SK-N-SH treated with all-trans-retinoic acid at 6 μM for 48 hours (cell line): ENCODE data around the gene PDGFD.

ENCODE experiments used
- ATAC-seq: fragments of 200-7000 bp; cut with Tn5 transposase; 3 replicates; pipeline ENCODE4 v1.9.1; 2020; ENCODE audit warnings: mild to moderate bottlenecking, moderate library complexity
- ARNTL ChIP-seq: fragments of 450-650 bp; formaldehyde crosslinking; IDR thresholded peaks from 2 replicates; pipeline ENCODE4 v1.5.0; 2020; ENCODE audit warnings: low read depth, mild to moderate bottlenecking, moderate library complexity, borderline replicate concordance
- BACH2 ChIP-seq: fragments of 250-450 bp; sonication (Bioruptor Pico); IDR thresholded peaks from 2 replicates; pipeline ENCODE4 v1.9.0; 2021; ENCODE audit warnings: mild to moderate bottlenecking, borderline replicate concordance
- GLIS3 ChIP-seq: fragments of 250-450 bp; sonication (Bioruptor Pico); IDR thresholded peaks from 2 replicates; pipeline ENCODE4 v1.5.0; 2020; ENCODE audit warnings: mild to moderate bottlenecking, moderate library complexity
- ISL1 ChIP-seq: fragments of 250-450 bp; sonication (Bioruptor Pico); IDR thresholded peaks from 2 replicates; pipeline ENCODE4 v2.1.2; 2022; ENCODE audit warnings: mild to moderate bottlenecking, moderate library complexity
- OSR1 ChIP-seq: fragments of 250-450 bp; sonication (Bioruptor Pico); IDR thresholded peaks from 2 replicates; pipeline ENCODE4 v1.8.0; 2022; ENCODE audit warnings: moderate library complexity, mild to moderate bottlenecking, inconsistent platforms
- PPARA ChIP-seq: fragments of 250-450 bp; sonication (Bioruptor Pico); IDR thresholded peaks from 2 replicates; pipeline ENCODE4 v1.5.0; 2020; ENCODE audit warnings: mild to moderate bottlenecking, borderline replicate concordance
- SNAI2 ChIP-seq: fragments of 250-450 bp; sonication (Bioruptor Pico); IDR thresholded peaks from 2 replicates; pipeline ENCODE4 v1.5.0; 2020; ENCODE audit warnings: mild to moderate bottlenecking, moderate library complexity
- TCF4 ChIP-seq: fragments of 250-450 bp; sonication (Bioruptor Pico); IDR thresholded peaks from 2 replicates; pipeline ENCODE4 v1.8.0; 2021; ENCODE audit warnings: mild to moderate bottlenecking, moderate library complexity, borderline replicate concordance
- TOX ChIP-seq: fragments of 250-450 bp; sonication (Bioruptor Pico); IDR thresholded peaks from 2 replicates; pipeline ENCODE4 v1.8.0; 2021; ENCODE audit warnings: mild to moderate bottlenecking, moderate library complexity, borderline replicate concordance
- ZC3H10 ChIP-seq: fragments of 250-450 bp; sonication (Bioruptor Pico); IDR thresholded peaks from 2 replicates; pipeline ENCODE4 v1.5.1; 2021; ENCODE audit warnings: mild to moderate bottlenecking, moderate library complexity
- ZNF565 ChIP-seq: fragments of 450-650 bp; formaldehyde crosslinking; conservative IDR thresholded peaks from 2 replicates; pipeline ENCODE4 v1.5.0; 2020; ENCODE audit warnings: low read depth, mild to moderate bottlenecking, moderate library complexity
- ZNF8 ChIP-seq: fragments of 450-650 bp; formaldehyde crosslinking; IDR thresholded peaks from 2 replicates; pipeline ENCODE4 v1.5.0; 2020; ENCODE audit warnings: mild to moderate bottlenecking, moderate library complexity
- TF ChIP-seq, protein P1 (sequence below): fragments of 250-450 bp; sonication (Bioruptor Pico); IDR thresholded peaks from 2 replicates; pipeline ENCODE4 v1.5.1; 2021; ENCODE audit warnings: mild to moderate bottlenecking, moderate library complexity
- TF ChIP-seq, protein P2 (sequence below): fragments of 250-450 bp; sonication (Bioruptor Pico); IDR thresholded peaks from 2 replicates; pipeline ENCODE4 v1.5.0; 2020; ENCODE audit warnings: mild to moderate bottlenecking, moderate library complexity
- TF ChIP-seq, protein P3 (sequence below): fragments of 250-450 bp; sonication (Bioruptor Pico); IDR thresholded peaks from 2 replicates; pipeline ENCODE4 v1.5.1; 2020; ENCODE audit warnings: low read depth, mild to moderate bottlenecking, moderate library complexity
- TF ChIP-seq, protein P4 (sequence below): fragments of 250-450 bp; sonication (Bioruptor Pico); IDR thresholded peaks from 2 replicates; pipeline ENCODE4 v1.8.0; 2021; ENCODE audit warnings: low read depth, mild to moderate bottlenecking, moderate library complexity, borderline replicate concordance
- TF ChIP-seq, protein P5 (sequence below): fragments of 250-450 bp; sonication (Bioruptor Pico); IDR thresholded peaks from 2 replicates; pipeline ENCODE4 v1.8.0; 2020; ENCODE audit warnings: mild to moderate bottlenecking, moderate library complexity, borderline replicate concordance

PDGFD gene

DNA sequence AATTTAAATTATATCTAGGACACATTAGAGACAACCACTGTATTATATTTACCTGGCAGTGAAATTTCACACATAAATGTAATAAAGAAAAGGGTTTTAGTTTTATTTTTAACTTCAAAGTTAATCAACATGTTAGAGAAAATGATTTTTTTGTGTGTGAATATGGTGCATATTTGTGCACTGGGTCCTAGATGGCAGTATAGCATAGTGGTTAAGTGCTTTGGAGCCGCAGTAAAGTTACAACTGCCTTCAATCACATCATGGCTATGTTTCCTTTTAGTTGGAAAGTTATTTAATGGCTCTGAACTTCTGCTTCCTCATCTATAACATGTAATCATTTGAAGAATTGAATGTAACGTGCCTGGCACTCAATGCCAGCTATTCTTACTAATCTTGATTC lies 236.4 kb downstream of the PDGFD start (continued):
- TF ChIP-seq, protein P1, sequence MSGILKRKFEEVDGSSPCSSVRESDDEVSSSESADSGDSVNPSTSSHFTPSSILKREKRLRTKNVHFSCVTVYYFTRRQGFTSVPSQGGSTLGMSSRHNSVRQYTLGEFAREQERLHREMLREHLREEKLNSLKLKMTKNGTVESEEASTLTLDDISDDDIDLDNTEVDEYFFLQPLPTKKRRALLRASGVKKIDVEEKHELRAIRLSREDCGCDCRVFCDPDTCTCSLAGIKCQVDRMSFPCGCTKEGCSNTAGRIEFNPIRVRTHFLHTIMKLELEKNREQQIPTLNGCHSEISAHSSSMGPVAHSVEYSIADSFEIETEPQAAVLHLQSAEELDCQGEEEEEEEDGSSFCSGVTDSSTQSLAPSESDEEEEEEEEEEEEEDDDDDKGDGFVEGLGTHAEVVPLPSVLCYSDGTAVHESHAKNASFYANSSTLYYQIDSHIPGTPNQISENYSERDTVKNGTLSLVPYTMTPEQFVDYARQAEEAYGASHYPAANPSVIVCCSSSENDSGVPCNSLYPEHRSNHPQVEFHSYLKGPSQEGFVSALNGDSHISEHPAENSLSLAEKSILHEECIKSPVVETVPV, result no peak

DNA sequence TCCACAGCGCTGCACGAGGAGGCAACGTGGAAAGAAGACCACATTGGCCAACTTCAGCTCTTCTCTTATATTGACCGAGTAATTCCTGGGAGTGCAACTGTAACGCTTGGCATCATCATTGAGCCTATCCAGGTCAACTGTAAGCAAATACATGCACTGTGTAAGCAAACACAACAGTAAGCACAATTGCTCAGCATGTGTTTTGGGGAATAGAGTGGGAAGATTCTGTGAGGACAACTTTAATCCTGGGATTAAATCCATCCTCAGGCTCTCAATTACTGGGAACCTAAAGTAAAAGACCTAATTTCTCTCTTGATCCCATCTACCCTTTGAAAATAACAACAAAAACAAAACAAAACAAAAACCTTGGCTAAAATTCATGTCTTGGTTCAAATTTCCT lies 237.0 kb downstream of the PDGFD start:
- ATAC-seq, result no peak

DNA sequence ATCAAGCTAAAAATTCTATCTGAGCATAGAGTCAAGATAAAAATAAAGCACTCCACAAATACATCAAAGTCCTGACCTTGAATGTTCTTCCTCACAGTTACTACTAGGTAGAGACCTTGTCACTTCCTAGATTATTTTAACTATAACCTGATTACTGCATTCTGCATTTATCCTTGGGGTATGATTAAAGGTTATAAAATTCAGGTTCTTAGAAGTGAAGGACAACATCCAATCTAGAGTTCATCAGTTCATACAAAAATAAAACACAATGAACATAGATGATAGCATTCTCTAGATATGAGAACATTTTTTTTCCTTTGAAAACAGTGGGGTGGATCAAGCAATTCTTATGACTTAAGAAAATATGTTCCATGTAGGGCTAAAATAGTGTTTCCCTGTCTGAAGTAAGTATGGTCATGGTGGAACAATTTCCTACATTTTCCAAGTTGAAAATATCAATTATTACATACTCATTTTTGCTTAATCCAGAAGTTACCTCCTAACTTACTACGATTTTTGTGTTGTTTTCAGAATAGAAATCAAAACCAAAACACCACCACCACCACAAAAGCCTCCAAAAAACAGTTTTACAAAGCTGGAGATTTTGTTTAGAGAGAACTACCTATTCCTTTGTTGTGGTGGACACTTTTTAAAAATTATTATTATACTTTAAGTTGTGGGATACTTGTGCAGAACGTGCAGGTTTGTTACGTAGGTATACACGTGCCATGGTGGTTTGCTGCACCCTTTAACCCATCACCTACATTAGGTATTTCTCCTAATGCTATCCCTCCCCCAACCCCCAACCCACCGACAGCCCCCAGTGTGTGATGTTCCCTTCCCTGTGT lies 239.6 kb downstream of the PDGFD start:
- peak; percentile 16; the same call in 1 of the 3 replicates for ATAC-seq
- 0 out of 2 replicates have a peak, but pooled peaks have one; percentile 35 for TF ChIP-seq ZNF8 (CRISPR knock-in tag)
- TF ChIP-seq ISL1 (CRISPR knock-in tag), result peak; percentile 94
- no peak for TF ChIP-seq PPARA

More for the DNA sequence above, 237.0 kb downstream of the PDGFD start:
- TF ChIP-seq, protein P2, sequence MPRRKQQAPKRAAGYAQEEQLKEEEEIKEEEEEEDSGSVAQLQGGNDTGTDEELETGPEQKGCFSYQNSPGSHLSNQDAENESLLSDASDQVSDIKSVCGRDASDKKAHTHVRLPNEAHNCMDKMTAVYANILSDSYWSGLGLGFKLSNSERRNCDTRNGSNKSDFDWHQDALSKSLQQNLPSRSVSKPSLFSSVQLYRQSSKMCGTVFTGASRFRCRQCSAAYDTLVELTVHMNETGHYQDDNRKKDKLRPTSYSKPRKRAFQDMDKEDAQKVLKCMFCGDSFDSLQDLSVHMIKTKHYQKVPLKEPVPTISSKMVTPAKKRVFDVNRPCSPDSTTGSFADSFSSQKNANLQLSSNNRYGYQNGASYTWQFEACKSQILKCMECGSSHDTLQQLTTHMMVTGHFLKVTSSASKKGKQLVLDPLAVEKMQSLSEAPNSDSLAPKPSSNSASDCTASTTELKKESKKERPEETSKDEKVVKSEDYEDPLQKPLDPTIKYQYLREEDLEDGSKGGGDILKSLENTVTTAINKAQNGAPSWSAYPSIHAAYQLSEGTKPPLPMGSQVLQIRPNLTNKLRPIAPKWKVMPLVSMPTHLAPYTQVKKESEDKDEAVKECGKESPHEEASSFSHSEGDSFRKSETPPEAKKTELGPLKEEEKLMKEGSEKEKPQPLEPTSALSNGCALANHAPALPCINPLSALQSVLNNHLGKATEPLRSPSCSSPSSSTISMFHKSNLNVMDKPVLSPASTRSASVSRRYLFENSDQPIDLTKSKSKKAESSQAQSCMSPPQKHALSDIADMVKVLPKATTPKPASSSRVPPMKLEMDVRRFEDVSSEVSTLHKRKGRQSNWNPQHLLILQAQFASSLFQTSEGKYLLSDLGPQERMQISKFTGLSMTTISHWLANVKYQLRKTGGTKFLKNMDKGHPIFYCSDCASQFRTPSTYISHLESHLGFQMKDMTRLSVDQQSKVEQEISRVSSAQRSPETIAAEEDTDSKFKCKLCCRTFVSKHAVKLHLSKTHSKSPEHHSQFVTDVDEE, result no peak
- TF ChIP-seq ARNTL (no peak), SNAI2 (CRISPR knock-in tag) (no peak), ZC3H10 (CRISPR knock-in tag) (no peak), OSR1 (CRISPR knock-in tag) (no peak), GLIS3 (CRISPR knock-in tag) (no peak), TCF4 (CRISPR knock-in tag) (no peak), PPARA (no peak), ZNF8 (CRISPR knock-in tag) (no peak), TOX (no peak), BACH2 (CRISPR knock-in tag) (no peak), ZNF565 (CRISPR knock-in tag) (no peak)
- TF ChIP-seq, protein P3, sequence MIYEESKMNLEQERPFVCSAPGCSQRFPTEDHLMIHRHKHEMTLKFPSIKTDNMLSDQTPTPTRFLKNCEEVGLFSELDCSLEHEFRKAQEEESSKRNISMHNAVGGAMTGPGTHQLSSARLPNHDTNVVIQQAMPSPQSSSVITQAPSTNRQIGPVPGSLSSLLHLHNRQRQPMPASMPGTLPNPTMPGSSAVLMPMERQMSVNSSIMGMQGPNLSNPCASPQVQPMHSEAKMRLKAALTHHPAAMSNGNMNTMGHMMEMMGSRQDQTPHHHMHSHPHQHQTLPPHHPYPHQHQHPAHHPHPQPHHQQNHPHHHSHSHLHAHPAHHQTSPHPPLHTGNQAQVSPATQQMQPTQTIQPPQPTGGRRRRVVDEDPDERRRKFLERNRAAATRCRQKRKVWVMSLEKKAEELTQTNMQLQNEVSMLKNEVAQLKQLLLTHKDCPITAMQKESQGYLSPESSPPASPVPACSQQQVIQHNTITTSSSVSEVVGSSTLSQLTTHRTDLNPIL (CRISPR knock-in tag), result no peak
- TF ChIP-seq, protein P1, result no peak
- TF ChIP-seq, protein P4, sequence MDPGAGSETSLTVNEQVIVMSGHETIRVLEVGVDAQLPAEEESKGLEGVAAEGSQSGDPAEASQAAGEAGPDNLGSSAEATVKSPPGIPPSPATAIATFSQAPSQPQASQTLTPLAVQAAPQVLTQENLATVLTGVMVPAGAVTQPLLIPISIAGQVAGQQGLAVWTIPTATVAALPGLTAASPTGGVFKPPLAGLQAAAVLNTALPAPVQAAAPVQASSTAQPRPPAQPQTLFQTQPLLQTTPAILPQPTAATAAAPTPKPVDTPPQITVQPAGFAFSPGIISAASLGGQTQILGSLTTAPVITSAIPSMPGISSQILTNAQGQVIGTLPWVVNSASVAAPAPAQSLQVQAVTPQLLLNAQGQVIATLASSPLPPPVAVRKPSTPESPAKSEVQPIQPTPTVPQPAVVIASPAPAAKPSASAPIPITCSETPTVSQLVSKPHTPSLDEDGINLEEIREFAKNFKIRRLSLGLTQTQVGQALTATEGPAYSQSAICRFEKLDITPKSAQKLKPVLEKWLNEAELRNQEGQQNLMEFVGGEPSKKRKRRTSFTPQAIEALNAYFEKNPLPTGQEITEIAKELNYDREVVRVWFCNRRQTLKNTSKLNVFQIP (CRISPR knock-in tag), result no peak
- TF ChIP-seq, protein P5, sequence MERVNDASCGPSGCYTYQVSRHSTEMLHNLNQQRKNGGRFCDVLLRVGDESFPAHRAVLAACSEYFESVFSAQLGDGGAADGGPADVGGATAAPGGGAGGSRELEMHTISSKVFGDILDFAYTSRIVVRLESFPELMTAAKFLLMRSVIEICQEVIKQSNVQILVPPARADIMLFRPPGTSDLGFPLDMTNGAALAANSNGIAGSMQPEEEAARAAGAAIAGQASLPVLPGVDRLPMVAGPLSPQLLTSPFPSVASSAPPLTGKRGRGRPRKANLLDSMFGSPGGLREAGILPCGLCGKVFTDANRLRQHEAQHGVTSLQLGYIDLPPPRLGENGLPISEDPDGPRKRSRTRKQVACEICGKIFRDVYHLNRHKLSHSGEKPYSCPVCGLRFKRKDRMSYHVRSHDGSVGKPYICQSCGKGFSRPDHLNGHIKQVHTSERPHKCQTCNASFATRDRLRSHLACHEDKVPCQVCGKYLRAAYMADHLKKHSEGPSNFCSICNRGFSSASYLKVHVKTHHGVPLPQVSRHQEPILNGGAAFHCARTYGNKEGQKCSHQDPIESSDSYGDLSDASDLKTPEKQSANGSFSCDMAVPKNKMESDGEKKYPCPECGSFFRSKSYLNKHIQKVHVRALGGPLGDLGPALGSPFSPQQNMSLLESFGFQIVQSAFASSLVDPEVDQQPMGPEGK, result no peak
